ENCODE data around the gene BTBD9.

GRCh38 chr6:38305995-38306681 lies 333.6 kb downstream of the BTBD9 start:
- no peak for TF ChIP-seq POLR2A (IDR thresholded peaks at IDR 0.05; ENCODE audit: low read length)
- TF ChIP-seq GATA1 (IDR thresholded peaks at IDR 0.05; ENCODE audit: low read depth, low read length), result no peak

Measured in erythroblast (primary cell).